ENCODE results near the gene ZEB2.

- TF ChIP-seq, protein P1, sequence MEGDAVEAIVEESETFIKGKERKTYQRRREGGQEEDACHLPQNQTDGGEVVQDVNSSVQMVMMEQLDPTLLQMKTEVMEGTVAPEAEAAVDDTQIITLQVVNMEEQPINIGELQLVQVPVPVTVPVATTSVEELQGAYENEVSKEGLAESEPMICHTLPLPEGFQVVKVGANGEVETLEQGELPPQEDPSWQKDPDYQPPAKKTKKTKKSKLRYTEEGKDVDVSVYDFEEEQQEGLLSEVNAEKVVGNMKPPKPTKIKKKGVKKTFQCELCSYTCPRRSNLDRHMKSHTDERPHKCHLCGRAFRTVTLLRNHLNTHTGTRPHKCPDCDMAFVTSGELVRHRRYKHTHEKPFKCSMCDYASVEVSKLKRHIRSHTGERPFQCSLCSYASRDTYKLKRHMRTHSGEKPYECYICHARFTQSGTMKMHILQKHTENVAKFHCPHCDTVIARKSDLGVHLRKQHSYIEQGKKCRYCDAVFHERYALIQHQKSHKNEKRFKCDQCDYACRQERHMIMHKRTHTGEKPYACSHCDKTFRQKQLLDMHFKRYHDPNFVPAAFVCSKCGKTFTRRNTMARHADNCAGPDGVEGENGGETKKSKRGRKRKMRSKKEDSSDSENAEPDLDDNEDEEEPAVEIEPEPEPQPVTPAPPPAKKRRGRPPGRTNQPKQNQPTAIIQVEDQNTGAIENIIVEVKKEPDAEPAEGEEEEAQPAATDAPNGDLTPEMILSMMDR (IDR thresholded peaks at IDR 0.05) = no peak
- TF ChIP-seq POLR2A (IDR thresholded peaks at IDR 0.05) (no peak), POLR2AphosphoS5 (IDR thresholded peaks at IDR 0.05) (no peak), EP300 (IDR thresholded peaks at IDR 0.05) (no peak)
Observed at GRCh38 chr2:144559242-144559641, 39.3 kb upstream of the ZEB2 start.

Measured in sigmoid colon (tissue), 4 donors.